ENCODE measurements around the gene TBX1.

DNA sequence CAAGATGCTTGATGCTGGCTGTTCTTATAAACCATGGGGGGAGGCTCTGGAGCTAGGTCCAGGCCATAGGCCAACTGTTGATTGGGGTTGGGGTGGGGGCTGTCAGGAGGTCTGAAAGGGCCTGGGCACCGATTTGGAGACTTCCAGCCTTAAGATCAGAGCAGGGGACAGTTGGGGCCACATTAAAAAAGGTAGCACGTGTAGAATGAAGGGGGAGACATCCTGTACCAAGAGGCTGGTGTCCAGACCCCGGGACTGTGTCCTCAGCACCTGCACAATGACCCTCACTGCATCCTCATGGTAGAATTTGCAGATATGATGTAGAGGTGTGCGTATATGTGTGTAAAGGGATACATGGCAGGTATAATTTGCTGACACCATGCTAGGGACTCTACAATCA lies 12.4 kb upstream of the TBX1 start:
- TF ChIP-seq KDM1A (IDR thresholded peaks at IDR 0.05; ENCODE audit: borderline replicate concordance) (no peak), POLR2AphosphoS5 (IDR thresholded peaks at IDR 0.05; ENCODE audit: low read length) (no peak), YY1 (IDR thresholded peaks at IDR 0.05; ENCODE audit: low read depth, low read length) (no peak), MAX (IDR thresholded peaks at IDR 0.05; ENCODE audit: low read depth, low read length) (no peak), FOXM1 (IDR thresholded peaks at IDR 0.05; ENCODE audit: low read depth, low read length) (no peak), CUX1 (IDR thresholded peaks at IDR 0.05; ENCODE audit: insufficient replicate concordance, low read depth, low read length) (no peak), POLR2A (IDR thresholded peaks at IDR 0.05; ENCODE audit: low read depth, low read length) (no peak)
- TF ChIP-seq, protein P1, sequence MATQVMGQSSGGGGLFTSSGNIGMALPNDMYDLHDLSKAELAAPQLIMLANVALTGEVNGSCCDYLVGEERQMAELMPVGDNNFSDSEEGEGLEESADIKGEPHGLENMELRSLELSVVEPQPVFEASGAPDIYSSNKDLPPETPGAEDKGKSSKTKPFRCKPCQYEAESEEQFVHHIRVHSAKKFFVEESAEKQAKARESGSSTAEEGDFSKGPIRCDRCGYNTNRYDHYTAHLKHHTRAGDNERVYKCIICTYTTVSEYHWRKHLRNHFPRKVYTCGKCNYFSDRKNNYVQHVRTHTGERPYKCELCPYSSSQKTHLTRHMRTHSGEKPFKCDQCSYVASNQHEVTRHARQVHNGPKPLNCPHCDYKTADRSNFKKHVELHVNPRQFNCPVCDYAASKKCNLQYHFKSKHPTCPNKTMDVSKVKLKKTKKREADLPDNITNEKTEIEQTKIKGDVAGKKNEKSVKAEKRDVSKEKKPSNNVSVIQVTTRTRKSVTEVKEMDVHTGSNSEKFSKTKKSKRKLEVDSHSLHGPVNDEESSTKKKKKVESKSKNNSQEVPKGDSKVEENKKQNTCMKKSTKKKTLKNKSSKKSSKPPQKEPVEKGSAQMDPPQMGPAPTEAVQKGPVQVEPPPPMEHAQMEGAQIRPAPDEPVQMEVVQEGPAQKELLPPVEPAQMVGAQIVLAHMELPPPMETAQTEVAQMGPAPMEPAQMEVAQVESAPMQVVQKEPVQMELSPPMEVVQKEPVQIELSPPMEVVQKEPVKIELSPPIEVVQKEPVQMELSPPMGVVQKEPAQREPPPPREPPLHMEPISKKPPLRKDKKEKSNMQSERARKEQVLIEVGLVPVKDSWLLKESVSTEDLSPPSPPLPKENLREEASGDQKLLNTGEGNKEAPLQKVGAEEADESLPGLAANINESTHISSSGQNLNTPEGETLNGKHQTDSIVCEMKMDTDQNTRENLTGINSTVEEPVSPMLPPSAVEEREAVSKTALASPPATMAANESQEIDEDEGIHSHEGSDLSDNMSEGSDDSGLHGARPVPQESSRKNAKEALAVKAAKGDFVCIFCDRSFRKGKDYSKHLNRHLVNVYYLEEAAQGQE (IDR thresholded peaks at IDR 0.05; ENCODE audit: low read depth, low read length) = no peak
